HepG2 (cell line): ENCODE measurements around the gene RUNX3. TPM values are rescaled to one million over a fixed set of nuclear protein-coding genes. Genes with fewer than 3 reads are reported as not detected.

Experiments used
- ATAC-seq: fragments of 200-7000 bp; cut with Tn5 transposase; 3 replicates; pipeline ENCODE4 v1.9.1; 2020; ENCODE audit warnings: mild to moderate bottlenecking, moderate library complexity
- BruUV-seq: library from RNA; stranded (reverse); fragments of 400-500 nt; replicated peaks from 2 replicates; lab custom pipeline; 2021; lab: Mats Ljungman, UMichigan
- CTCF ChIA-PET: fragments of 300-600 bp; formaldehyde crosslinking; extraction: SDS; loops from one replicate; lab custom pipeline; 2021; ENCODE audit warnings: low total read pairs, inconsistent platforms, low intra/inter-chr PET ratio; lab: Yijun Ruan, JAX
- POLR2A ChIA-PET: fragments of 350-600 bp; sonication (Branson Sonifier 250); formaldehyde crosslinking; loops from one replicate; lab custom pipeline; 2020; ENCODE audit warnings: antibody characterized with exemption, inconsistent platforms; lab: Yijun Ruan, JAX
- DNase-seq: peaks from one replicate; pipeline ENCODE4 v3.0.0-alpha.2; 2015; ENCODE audit warnings: low spot score
- FAIRE-seq: peaks from 3 replicates; lab custom pipeline; 2011; peaks lifted over from hg19 to GRCh38; lab: Jason Lieb, UNC
- H2AFZ ChIP-seq: one replicate; pipeline ENCODE4 v1.6.1; 2011; ENCODE audit warnings: low read length, inconsistent platforms
- H3K27ac ChIP-seq: fragments of 300-600 bp; 3 replicates; pipeline ENCODE4 v1.8.0; 2011; ENCODE audit warnings: mixed run types, mild to moderate bottlenecking, mixed read lengths, low read length, inconsistent platforms; ENCODE audit not compliant: insufficient read depth; ENCODE audit errors: extremely low read length
- H3K27me3 ChIP-seq, 2 experiments: fragments of 200-600 bp in 1 of 2; 2 replicates in 1 of 2; 3 replicates in 1 of 2; pipeline versions ENCODE4 v1.6.0 to v1.8.0; 2011; ENCODE audit warnings: low read length in 2 of 2, mild to moderate bottlenecking in 2 of 2, moderate library complexity in 2 of 2, inconsistent platforms in 1 of 2; ENCODE audit not compliant: insufficient read depth in 2 of 2, control insufficient read depth in 1 of 2
- H3K36me3 ChIP-seq, 2 experiments: fragments of 200-600 bp in 1 of 2; replicated peaks in 1 of 2; 2 replicates in 1 of 2; 3 replicates in 1 of 2; pipeline versions ENCODE4 v1.5.1 to v1.8.0; 2011; ENCODE audit warnings: low read length in 2 of 2, inconsistent platforms in 1 of 2; ENCODE audit not compliant: insufficient read depth in 2 of 2, control insufficient read depth in 1 of 2
- H3K4me1 ChIP-seq: 2 replicates; pipeline ENCODE4 v1.5.1; 2012; ENCODE audit warnings: low read length, inconsistent platforms; ENCODE audit not compliant: insufficient read depth
- H3K4me2 ChIP-seq: 2 replicates; pipeline ENCODE4 v1.6.0; 2011; ENCODE audit warnings: low read depth, low read length, inconsistent platforms
- H3K4me3 ChIP-seq, 3 experiments: fragments of 200-600 bp in 1 of 3; sonication (generic), shearing (Covaris generic) in 1 of 3; replicated peaks in 1 of 3; 2 replicates each; pipeline ENCODE4 v1.5.1; 2011 to 2016; ENCODE audit warnings: low read length in 3 of 3, inconsistent platforms in 2 of 3, low read depth in 2 of 3, mild to moderate bottlenecking in 2 of 3, control low read depth in 1 of 3, mixed read lengths in 1 of 3; ENCODE audit not compliant: insufficient read depth in 1 of 3
- H3K79me2 ChIP-seq: one replicate; pipeline ENCODE4 v1.6.1; 2011; ENCODE audit warnings: low read length, inconsistent platforms; ENCODE audit not compliant: insufficient read depth
- H3K9ac ChIP-seq: 2 replicates; pipeline ENCODE4 v1.6.0; 2011; ENCODE audit warnings: mild to moderate bottlenecking, low read depth, low read length, inconsistent platforms; ENCODE audit not compliant: insufficient read depth
- H3K9me3 ChIP-seq: 2 replicates; pipeline ENCODE4 v1.5.1; 2012; ENCODE audit warnings: mild to moderate bottlenecking, low read length
- H4K20me1 ChIP-seq: 2 replicates; pipeline ENCODE4 v1.6.0; 2011; ENCODE audit warnings: inconsistent platforms, mild to moderate bottlenecking, low read length, moderate library complexity; ENCODE audit not compliant: insufficient read depth
- ETV6 ChIP-seq: sonication (generic); formaldehyde crosslinking; conservative IDR thresholded peaks from 2 replicates; pipeline ENCODE4 v1.4.0; 2020; ENCODE audit warnings: missing genetic modification reagents
- KDM6A ChIP-seq: IDR thresholded peaks from 2 replicates; pipeline ENCODE4 v1.6.1; 2016; ENCODE audit warnings: low read depth
- MED1 ChIP-seq: sonication (generic); formaldehyde crosslinking; IDR thresholded peaks from 2 replicates; pipeline ENCODE4 v1.4.0; 2020; ENCODE audit warnings: missing genetic modification reagents
- SRF ChIP-seq: IDR thresholded peaks from 2 replicates; pipeline ENCODE4 v1.6.1; 2011; ENCODE audit warnings: mild to moderate bottlenecking, low read depth, low read length, moderate library complexity
- ZNF556 ChIP-seq: sonication (generic); formaldehyde crosslinking; IDR thresholded peaks from 2 replicates; pipeline ENCODE4 v1.4.0; 2020; ENCODE audit warnings: mild to moderate bottlenecking, missing genetic modification reagents, borderline replicate concordance
- whole genome bisulfite sequencing: methylation state at CpG from one replicate; pipeline ENCODE4 v1.1.6; 2017; ENCODE audit warnings: low lambda C conversion rate; 5-methylcytosine and 5-hydroxymethylcytosine counted together
- in situ Hi-C: cut with HindIII; loops from 2 replicates; pipeline ENCODE4 v1.10.0; 2017; ENCODE audit warnings: low pct_unique_long_range_greater_than_20kb; ENCODE audit not compliant: extremely low pct_ligation_motif_present
- intact Hi-C: fragments of 100-400 bp; cut with micrococcal nuclease; formaldehyde crosslinking; loops from one replicate; pipeline ENCODE4 v1.10.0; 2022; ENCODE audit not compliant: unreplicated experiment
- polyA plus RNA-seq, 8 experiments: library from polyadenylated mRNA; depleted of rRNA in 3 of 8; stranded (reverse) in 7 of 8; unstranded in 1 of 8; fragments of >200 nt; fragmentation: Illumina TruSeq in 4 of 8; extraction: Trizol in 4 of 8; gene quantifications; 2 replicates each; pipeline versions ENCODE4 v1.2.1 to v1.2.3, GENCODE V29; 2011 to 2016; ENCODE audit warnings: low read depth in 4 of 8, missing spikeins in 1 of 8, mixed read lengths in 1 of 8; ENCODE audit not compliant: insufficient read depth in 1 of 8
- total RNA-seq, 5 experiments: library from RNA; depleted of rRNA; stranded (reverse); fragments of >200 nt; fragmentation: Illumina TruSeq; extraction: Trizol; gene quantifications; 2 replicates each; pipeline ENCODE4 v1.2.3, GENCODE V29; 2016; ENCODE audit warnings: low read depth in 1 of 5
- TF ChIP-seq, protein P1 (sequence below): IDR thresholded peaks from 2 replicates; pipeline ENCODE4 v1.6.1; 2016; ENCODE audit warnings: low read depth, missing genetic modification reagents, missing compliant biosample characterization
- TF ChIP-seq, protein P2 (sequence below): IDR thresholded peaks from 2 replicates; pipeline ENCODE4 v1.6.1; 2018; ENCODE audit warnings: missing genetic modification reagents, mild to moderate bottlenecking, missing compliant biosample characterization

Gene RUNX3
- total and polyA plus RNA-seq, 2 of the 13 experiments (the other 11 are each of a cell fraction or from before 2014, with no cell fraction given) = 0.04 to 0.22 TPM

DNA sequence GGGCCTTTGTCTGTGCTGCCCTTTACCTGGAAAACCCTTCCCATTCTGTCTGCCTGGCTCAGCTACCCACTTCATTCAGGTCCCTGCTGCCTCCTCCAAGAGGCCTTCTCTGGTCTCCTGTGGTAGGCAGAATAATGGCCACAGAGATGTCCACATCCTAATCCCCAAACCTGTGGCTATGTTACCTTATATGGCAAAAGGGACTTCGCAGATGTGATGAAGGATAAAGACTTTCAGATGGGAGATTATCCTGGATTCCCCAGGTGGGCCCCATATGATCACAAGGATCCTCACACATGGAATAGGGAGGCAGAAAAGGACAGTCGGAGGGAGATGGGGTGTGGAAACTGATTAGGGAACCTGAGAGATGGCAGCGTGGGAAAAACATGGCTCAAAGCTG is 14.2 kb upstream of the RUNX3 start:
- BruUV-seq = no TSS peak
- Histone ChIP-seq H3K4me3 (no peak overlapping the region), H2AFZ (no peak overlapping the region), H4K20me1 (no peaks in the 10 kb centered on the region), H3K79me2 (no peaks in the 10 kb centered on the region), H3K9ac (no peak overlapping the region), H3K36me3 (no peaks in the 10 kb centered on the region), H3K27me3 (peaks cover 9 to 25% of the 10 kb centered on the region in 2 experiments), H3K27ac (no peak overlapping the region), H3K4me1 (peaks cover 38% of the 10 kb centered on the region), H3K9me3 (no peaks in the 10 kb centered on the region), H3K4me2 (no peak overlapping the region)
- POLR2A ChIA-PET = no interaction called here
- DNase-seq (no peak), ATAC-seq (no peak), FAIRE-seq (no peak)
- TF ChIP-seq SRF (0 out of 2 replicates have a peak, but pooled peaks have one; percentile 25), MED1 (no peak)
- intact Hi-C loops = no loop called here
- 75% methylated on average over 3 of the region's 3 CpGs for WGBS
- in situ Hi-C loops = no loop called here
- CTCF ChIA-PET = no interaction called here

DNA sequence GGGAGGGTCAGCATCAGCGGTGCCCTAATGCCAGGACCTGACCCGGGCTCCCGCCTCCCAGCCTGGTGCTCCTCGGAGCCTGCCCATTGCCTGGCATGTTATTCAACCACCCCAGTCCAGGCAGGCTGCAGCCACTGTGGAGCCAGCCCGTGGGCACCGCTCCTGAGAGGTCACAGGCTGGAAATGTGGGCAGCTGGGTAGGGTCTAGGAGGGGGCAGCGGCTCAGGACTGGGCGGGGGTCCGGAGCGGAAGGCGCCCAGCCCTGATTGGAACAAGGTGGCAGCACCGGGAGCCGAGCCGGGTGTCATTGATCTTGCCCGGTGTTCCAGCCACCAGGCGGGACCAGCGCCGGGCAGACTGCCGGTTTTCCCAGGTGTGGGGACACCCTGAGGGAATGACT is 12.7 kb upstream of the RUNX3 start:
- intact Hi-C loops (no loop called here), in situ Hi-C loops (no loop called here)
- FAIRE-seq = no peak
- Histone ChIP-seq H3K27me3 (peaks cover 13 to 25% of the 10 kb centered on the region in 2 experiments), H3K9ac (no peak overlapping the region), H3K4me1 (peaks cover 23% of the 10 kb centered on the region), H3K27ac (no peak overlapping the region), H3K9me3 (no peaks in the 10 kb centered on the region), H3K79me2 (no peaks in the 10 kb centered on the region), H3K4me2 (no peak overlapping the region), H2AFZ (no peak overlapping the region), H3K4me3 (no peak overlapping the region), H3K36me3 (no peaks in the 10 kb centered on the region), H4K20me1 (no peaks in the 10 kb centered on the region)
- TF ChIP-seq, protein P1, sequence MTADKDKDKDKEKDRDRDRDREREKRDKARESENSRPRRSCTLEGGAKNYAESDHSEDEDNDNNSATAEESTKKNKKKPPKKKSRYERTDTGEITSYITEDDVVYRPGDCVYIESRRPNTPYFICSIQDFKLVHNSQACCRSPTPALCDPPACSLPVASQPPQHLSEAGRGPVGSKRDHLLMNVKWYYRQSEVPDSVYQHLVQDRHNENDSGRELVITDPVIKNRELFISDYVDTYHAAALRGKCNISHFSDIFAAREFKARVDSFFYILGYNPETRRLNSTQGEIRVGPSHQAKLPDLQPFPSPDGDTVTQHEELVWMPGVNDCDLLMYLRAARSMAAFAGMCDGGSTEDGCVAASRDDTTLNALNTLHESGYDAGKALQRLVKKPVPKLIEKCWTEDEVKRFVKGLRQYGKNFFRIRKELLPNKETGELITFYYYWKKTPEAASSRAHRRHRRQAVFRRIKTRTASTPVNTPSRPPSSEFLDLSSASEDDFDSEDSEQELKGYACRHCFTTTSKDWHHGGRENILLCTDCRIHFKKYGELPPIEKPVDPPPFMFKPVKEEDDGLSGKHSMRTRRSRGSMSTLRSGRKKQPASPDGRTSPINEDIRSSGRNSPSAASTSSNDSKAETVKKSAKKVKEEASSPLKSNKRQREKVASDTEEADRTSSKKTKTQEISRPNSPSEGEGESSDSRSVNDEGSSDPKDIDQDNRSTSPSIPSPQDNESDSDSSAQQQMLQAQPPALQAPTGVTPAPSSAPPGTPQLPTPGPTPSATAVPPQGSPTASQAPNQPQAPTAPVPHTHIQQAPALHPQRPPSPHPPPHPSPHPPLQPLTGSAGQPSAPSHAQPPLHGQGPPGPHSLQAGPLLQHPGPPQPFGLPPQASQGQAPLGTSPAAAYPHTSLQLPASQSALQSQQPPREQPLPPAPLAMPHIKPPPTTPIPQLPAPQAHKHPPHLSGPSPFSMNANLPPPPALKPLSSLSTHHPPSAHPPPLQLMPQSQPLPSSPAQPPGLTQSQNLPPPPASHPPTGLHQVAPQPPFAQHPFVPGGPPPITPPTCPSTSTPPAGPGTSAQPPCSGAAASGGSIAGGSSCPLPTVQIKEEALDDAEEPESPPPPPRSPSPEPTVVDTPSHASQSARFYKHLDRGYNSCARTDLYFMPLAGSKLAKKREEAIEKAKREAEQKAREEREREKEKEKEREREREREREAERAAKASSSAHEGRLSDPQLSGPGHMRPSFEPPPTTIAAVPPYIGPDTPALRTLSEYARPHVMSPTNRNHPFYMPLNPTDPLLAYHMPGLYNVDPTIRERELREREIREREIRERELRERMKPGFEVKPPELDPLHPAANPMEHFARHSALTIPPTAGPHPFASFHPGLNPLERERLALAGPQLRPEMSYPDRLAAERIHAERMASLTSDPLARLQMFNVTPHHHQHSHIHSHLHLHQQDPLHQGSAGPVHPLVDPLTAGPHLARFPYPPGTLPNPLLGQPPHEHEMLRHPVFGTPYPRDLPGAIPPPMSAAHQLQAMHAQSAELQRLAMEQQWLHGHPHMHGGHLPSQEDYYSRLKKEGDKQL (CRISPR knock-in tag) = no peak
- TF ChIP-seq ETV6 (CRISPR knock-in tag) (no peak), ZNF556 (CRISPR knock-in tag) (no peak), KDM6A (no peak)
- TF ChIP-seq, protein P2, sequence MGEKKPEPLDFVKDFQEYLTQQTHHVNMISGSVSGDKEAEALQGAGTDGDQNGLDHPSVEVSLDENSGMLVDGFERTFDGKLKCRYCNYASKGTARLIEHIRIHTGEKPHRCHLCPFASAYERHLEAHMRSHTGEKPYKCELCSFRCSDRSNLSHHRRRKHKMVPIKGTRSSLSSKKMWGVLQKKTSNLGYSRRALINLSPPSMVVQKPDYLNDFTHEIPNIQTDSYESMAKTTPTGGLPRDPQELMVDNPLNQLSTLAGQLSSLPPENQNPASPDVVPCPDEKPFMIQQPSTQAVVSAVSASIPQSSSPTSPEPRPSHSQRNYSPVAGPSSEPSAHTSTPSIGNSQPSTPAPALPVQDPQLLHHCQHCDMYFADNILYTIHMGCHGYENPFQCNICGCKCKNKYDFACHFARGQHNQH (CRISPR knock-in tag) = no peak
- no TSS peak for BruUV-seq
- 12% methylated on average over 5 of the region's 19 CpGs for WGBS
- DNase-seq = no peak
- no peak for ATAC-seq
- POLR2A ChIA-PET = no interaction called here
- CTCF ChIA-PET = no interaction called here
